ENCODE results near the gene B3GNT9. TPM values are rescaled to one million over a fixed set of nuclear protein-coding genes. Genes with fewer than 3 reads are reported as not detected.

B3GNT9 gene
- polyA plus RNA-seq, 1 experiment, result 18.6 TPM

- H3K9me3 ChIP-seq (ENCODE audit: control insufficient read depth, insufficient read depth, low read length), result no peaks in the 10 kb centered on the region; the same call in 1 of the 2 replicates
- ChIA-PET CTCF (interaction anchor here (0.8 to 1.6 kb wide), 3 partner anchors 9 to 20 kb away, joined by 3 to 5 read pairs (median 4); partner anchors contain the start of gene B3GNT9), POLR2A (interaction anchor here (0.7 to 1.9 kb wide), 5 partner anchors 11 to 285 kb away, joined by 3 to 9 read pairs (median 4); partner anchors contain the start of genes FBXL8 and TRADD)
- no peak for DNase-seq (ENCODE audit: low read depth, low spot score)
- peak overlapping the region; percentile 80 for H3K27ac ChIP-seq (ENCODE audit: low read depth, low read length)
- peak overlapping the region; percentile 58 for H3K4me3 ChIP-seq (ENCODE audit: low read depth, low read length)
- peaks cover 19% of the 10 kb centered on the region for H3K27me3 ChIP-seq (ENCODE audit: control insufficient read depth, insufficient read depth, low read length)
- TF ChIP-seq CTCF (IDR thresholded peaks at IDR 0.05; ENCODE audit: low read depth, low read length), result no peak
These were observed 20.3 kb upstream of the B3GNT9 start for GRCh38 chr16:67170949-67171649.

GRCh38 chr16:67170168-67170948 lies 19.6 kb upstream of the B3GNT9 start, which contains the start of gene NOL3:
Gene NOL3 (plus strand): TSS chr16:67170538.
- ChIA-PET POLR2A (interaction anchor here (0.6 to 1.9 kb wide), 8 partner anchors 10 to 364 kb away, joined by 3 to 10 read pairs (median 4); partner anchors contain the start of genes FBXL8 and TRADD), CTCF (interaction anchor here (0.6 to 1.6 kb wide), 6 partner anchors 8 to 280 kb away, joined by 3 to 5 read pairs (median 4); partner anchors contain the start of gene B3GNT9)
- DNase-seq (ENCODE audit: low read depth, low spot score), result peak; percentile 36
- Histone ChIP-seq H3K4me3 (ENCODE audit: low read depth, low read length) (peak within 1 kb of the TSS; percentile 58), H3K27ac (ENCODE audit: low read depth, low read length) (peak within 1 kb of the TSS; percentile 80), H3K9me3 (ENCODE audit: control insufficient read depth, insufficient read depth, low read length) (no peaks in the 10 kb centered on the region; the same call in 1 of the 2 replicates), H3K27me3 (ENCODE audit: control insufficient read depth, insufficient read depth, low read length) (peaks cover 25% of the 10 kb centered on the region)
- TF ChIP-seq CTCF (IDR thresholded peaks at IDR 0.05; ENCODE audit: low read depth, low read length), result no peak

GRCh38 chr16:67169642-67170167 lies 18.9 kb upstream of the B3GNT9 start:
- DNase-seq (ENCODE audit: low read depth, low spot score), result no peak
- Histone ChIP-seq H3K4me3 (ENCODE audit: low read depth, low read length) (peak overlapping the region; percentile 58), H3K9me3 (ENCODE audit: control insufficient read depth, insufficient read depth, low read length) (no peaks in the 10 kb centered on the region; the same call in 1 of the 2 replicates), H3K27me3 (ENCODE audit: control insufficient read depth, insufficient read depth, low read length) (peaks cover 31% of the 10 kb centered on the region), H3K27ac (ENCODE audit: low read depth, low read length) (peak overlapping the region; percentile 80)
- CTCF ChIA-PET, result interaction anchor here (0.6 to 1.2 kb wide), 4 partner anchors 10 to 279 kb away, joined by 3 to 4 read pairs (median 4); no protein-coding TSS in a partner anchor
- POLR2A ChIA-PET, result interaction anchor here (1.2 to 1.9 kb wide), 4 partner anchors 10 to 16 kb away, joined by 3 to 10 read pairs (median 7); partner anchors contain the start of genes FBXL8 and TRADD
- peak; percentile 65 for TF ChIP-seq CTCF (IDR thresholded peaks at IDR 0.05; ENCODE audit: low read depth, low read length)

GRCh38 chr16:67169011-67169451 lies 18.2 kb upstream of the B3GNT9 start:
- H3K27me3 ChIP-seq (ENCODE audit: control insufficient read depth, insufficient read depth, low read length), result peaks cover 35% of the 10 kb centered on the region
- no peak overlapping the region for H3K4me3 ChIP-seq (ENCODE audit: low read depth, low read length)
- no peak for TF ChIP-seq CTCF (IDR thresholded peaks at IDR 0.05; ENCODE audit: low read depth, low read length)
- no peak for DNase-seq (ENCODE audit: low read depth, low spot score)
- ChIA-PET CTCF (interaction anchor here (1.0 to 1.2 kb wide), 2 partner anchors 11 to 14 kb away, joined by 4 read pairs; no protein-coding TSS in a partner anchor), POLR2A (interaction anchor here (1.4 kb wide), 1 partner anchor 14 kb away, joined by 10 read pairs; no protein-coding TSS in a partner anchor)
- H3K27ac ChIP-seq (ENCODE audit: low read depth, low read length), result peak overlapping the region; percentile 80
- no peaks in the 10 kb centered on the region; the same call in 1 of the 2 replicates for H3K9me3 ChIP-seq (ENCODE audit: control insufficient read depth, insufficient read depth, low read length)
